ENCODE results near the gene KRTAP4-11.
"Not testable (repeated sequence)": the region's sequence is repeated elsewhere in the genome, so short reads cannot be mapped to it uniquely, and the experiment has no call there.

KRTAP4-11 gene

DNA sequence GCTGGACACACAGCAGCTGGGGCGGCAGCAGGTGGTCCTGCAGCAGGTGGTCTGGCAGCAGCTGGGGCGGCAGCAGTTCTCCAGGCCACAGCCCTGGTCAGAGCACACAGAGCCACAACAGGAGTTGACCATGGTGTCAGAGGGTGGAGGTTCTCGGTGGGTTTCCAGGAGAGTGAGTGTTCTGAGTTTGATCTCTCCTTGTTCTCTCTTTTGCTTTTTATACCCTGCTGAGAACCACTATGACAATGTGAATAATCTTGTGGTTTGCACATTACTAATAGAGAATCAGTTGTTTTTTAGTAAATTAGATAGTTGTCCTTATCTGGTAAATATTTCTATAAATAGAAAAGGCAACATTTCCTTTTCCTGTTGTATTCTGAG is 5.8 kb upstream of the KRTAP4-11 start, which contains the start of gene KRTAP4-12:
TSS of gene KRTAP4-12 (minus strand) at position 192 of the 381 bp plus-strand sequence. CDS start at position 132, 60 bp downstream.
- not testable (repeated sequence) for DNase-seq (ENCODE audit: low read depth)

DNA sequence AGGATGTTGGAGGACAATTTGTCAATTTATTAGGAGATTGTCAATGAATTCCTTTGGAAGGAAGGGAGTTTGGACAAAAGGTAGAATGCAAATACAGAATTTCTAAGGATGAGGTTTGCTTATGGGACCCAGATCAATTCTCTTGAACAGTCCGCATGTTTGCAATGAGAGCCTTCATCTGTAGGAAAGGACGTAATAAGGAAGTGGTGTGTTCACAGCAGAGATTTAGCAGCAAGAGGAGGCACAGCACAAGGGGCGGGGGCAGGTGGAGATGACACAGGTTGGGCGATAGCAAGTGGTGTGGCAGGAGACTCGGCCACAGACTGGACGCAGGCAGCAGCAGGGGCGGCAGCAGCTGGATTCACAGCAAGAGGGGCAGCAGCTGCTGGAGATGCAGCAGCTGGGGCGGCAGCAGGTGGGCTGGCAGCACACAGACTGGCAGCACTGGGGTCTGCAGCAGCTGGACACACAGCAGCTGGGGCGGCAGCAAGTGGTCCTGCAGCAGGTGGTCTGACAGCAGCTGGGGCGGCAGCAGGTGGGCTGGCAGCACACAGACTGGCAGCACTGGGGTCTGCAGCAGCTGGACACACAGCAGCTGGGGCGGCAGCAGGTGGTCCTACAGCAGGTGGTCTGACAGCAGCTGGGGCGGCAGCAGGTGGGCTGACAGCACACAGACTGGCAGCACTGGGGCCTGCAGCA is 5.3 kb upstream of the KRTAP4-11 start:
- not testable (repeated sequence) for DNase-seq (ENCODE audit: low read depth)

DNA sequence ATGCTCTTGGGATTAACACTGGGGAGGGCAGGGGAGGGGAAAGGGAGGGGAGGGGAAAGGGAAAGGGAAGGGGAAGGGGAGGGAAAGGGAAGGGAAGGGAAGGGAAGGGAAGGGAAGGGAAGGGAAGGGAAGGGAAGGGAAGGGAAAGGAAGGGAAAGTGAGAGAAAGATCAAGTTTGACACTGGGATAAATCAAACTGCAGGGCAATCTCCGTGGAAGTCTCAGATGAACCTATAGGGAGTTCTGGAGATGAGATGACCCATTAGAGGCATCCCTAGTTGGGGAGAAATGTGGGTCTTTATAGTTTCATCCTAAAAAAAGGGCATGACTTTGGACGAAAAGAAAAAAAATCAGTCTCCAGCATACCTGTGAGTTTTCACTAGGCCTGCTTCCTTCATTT is 3.6 kb upstream of the KRTAP4-11 start:
- no peak for DNase-seq (ENCODE audit: low read depth)

DNA sequence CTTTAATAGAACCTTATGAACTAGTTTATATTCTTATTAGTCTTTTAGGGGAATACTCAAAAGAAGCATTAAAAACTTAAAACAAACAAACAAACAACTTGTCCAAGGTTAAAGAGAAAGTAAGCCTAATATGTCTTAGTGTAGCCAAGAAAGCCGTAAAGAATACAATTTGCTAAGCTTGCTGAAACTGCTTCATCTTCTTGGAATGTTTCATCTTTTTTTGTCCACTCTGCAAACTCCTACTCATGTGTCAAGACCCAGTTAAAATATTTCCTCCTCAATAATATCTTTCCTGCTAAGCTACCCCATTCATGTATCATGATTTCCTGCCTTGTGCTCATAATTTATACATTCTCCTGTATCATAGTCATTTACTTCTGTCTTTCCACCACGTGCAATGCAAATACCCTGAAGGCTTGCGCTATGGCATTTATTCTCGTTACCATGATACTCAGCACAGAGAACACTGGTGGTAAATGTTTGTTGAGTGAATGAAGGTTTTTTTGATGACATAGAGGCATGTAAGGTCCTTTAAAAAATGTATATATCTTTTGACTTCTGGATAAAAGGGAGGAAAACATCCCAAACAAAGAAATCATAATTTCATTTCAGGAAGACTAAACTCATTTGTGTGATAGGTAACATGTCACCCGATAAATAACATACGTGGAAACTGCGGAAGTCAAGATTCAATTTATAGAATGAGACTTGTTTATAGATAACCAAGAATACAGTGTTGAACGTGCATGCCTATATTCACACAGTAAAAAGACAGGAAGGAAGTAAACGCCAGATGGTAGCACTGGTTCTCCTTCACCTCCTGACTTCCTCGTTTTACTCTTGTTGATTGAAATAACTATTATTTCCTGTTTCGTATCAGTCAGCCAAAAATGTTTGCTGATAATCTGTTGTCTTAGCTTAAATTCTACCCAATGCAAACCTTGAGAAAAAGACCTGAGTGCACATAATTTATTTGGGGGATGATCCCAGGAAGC is 1.8 kb upstream of the KRTAP4-11 start:
- not testable (repeated sequence) for DNase-seq (ENCODE audit: low read depth)

DNA sequence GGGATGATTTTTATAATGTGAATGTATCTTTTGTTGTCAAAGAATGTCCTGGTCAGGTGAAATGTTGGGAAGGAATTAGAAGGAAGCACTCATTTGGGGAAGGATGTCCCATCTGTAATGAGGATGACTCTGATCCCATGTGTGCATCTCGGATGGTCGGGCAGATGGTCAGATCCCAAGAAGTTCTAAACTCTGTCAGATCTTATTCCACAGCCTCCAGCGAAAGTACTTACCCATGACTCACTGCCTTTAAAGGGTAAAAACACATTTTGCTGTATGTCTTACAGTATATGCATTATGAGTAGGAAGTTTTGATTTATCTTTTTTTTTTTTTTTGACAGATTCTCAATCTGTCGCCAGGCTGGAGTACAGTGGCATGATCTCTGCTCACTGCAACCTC is 548 bp upstream of the KRTAP4-11 start:
- no peak for DNase-seq (ENCODE audit: low read depth)

DNA sequence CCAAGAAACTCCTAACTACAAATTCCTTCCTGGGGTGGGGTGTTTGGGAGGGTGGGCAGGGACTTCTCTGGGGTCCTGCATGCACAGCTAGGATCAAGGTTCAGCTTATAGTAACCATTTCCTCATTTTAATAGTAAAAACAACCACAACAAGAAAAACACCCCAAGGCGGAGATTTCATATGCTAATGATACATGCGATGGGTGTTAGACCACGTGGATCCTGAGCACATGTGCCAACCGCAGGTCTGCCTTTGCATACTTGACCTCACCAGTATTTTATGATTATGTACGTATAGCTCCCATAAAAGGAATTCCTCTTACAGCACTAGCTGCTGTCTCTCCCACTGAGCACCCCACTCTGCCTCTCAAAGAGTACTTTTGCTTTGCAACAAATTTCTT is 1.9 kb downstream of the KRTAP4-11 start:
- no peak for DNase-seq (ENCODE audit: low read depth)

DNA sequence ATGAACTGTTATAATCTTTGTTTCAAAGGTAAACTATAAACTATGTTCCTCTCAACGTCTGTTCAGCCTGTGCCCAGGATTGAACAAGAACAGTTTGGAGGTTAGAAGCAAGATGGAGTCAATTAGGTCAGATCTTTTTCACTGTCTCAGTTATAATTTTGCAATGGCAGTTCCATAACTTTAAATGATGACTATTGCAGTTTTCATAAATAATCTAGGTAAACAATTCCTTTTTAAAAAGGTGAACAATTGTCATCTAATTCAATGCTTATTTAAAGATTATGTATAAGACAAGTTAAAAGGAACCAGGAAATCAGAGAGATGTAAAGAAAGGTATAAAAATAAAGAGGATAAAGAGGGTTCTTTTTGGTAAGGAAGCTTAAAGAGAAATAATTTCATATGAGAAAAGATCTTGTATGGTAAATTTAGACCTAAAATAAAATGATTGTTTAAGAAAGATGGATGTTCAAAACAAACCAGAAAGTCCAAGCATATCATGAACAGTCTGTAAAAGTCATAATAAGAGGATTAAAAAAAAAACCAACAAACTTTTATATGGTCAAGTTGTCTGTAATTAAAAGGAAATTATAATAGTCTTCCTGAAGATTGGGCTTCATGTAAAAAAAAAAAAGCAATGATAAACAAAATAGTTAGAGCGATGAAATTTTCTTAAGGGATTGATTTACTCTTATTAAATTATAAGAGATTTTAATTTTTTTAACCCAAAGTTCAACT is 6.9 kb downstream of the KRTAP4-11 start:
- no peak for DNase-seq (ENCODE audit: low read depth)

DNA sequence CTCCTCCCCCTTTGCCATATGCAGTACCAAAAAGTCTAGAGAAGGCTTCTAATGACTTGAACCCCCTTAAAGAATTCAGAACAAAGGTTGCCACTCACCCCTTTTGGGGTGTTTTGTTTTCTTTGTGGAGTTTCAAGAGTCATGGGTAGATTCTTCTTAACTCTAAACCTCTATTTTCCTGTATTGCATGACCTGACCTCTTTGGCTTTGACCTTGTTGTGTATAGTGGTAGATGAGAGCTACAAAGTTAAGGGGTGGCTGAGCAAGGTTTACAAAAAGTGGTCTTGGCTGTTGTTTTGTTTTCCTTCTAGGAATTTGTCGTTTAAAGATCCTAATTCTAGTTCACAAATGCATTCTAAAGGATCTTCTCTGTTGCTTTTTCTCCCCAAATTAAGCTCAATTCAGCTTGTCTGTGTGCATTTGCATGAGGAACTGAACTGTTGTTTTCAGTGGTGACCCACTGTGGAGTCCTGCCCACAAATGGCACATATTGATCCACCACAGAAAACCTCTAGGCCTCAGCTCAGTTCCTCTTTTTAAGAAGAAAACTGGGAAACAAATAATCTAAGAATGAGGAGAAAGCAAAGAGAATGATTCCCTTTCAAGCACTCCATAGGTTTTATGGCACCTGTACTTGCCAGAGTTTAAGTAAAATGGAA is 9.3 kb downstream of the KRTAP4-11 start:
- DNase-seq (ENCODE audit: low read depth) = not testable (repeated sequence)

DNA sequence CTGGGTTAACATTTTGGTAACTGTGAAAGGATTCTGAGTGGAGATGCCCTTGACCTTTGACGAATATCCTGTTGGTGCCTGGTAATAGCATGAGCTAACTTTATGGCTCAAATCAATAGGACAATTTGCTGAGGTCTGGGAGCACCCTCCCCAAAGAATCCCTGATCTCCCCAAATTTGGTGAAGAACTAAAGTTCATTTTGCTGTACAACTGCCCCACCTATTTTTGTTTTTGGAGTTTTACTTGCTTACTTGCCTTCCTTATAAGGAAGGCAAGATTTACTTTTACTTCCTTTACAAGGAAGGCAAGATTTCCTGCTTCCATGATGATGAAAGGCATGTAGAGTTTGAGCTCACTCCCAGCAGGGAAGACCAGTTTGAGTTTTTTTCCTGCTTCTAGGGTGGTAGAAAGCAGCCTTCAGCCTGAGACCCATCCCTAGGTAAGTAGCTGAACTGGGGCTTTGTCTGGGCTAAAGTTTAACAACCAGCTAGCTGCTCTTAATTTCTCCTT is 10.2 kb downstream of the KRTAP4-11 start:
- no peak for DNase-seq (ENCODE audit: low read depth)

DNA sequence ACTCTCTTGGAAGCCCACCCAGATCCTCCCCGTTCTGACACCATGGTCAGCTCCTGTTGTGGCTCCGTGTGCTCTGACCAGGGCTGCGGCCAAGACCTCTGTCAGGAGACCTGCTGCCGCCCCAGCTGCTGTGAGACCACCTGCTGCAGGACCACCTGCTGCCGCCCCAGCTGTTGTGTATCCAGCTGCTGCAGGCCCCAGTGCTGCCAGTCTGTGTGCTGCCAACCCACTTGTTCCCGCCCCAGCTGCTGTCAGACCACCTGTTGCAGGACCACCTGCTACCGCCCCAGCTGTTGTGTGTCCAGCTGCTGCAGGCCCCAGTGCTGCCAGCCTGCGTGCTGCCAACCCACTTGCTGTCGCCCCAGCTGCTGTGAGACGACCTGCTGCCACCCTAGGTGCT is 12.8 kb downstream of the KRTAP4-11 start, which contains the start of gene KRTAP4-9:
TSS of gene KRTAP4-9 (plus strand) at position 43 of the 400 bp plus-strand sequence. CDS start at position 43, 0 bp downstream.
- DNase-seq (ENCODE audit: low read depth) = not testable (repeated sequence)

DNA sequence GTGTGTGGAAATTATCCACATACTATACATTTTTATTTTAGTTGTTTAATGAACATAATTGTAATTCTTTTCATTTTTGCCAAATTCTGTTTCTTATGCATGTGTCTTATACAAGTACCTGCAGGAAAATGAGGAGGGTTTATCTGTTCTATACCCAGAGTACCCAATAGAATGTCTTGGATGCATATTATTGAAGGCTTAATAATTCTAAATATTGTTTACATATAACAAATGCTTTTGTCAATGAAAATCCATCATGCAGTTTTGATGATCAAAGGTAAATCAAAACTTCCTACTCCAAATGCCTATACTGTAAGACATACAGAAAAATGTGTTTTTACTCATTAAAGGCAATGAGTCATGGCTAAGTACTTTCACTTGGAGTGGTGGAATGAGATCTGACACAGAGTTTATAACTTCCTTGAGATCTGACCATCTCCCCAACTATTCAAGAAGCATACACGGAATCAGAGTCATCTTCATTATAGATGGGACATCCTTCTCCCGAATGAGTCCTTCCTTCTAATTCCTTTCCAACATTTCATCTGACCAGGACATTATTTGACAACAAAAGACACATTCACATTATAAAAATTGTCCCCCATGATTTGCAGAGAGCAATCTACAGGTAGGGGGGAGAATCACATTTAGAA is 13.7 kb downstream of the KRTAP4-11 start:
- DNase-seq (ENCODE audit: low read depth) = not testable (repeated sequence)

DNA sequence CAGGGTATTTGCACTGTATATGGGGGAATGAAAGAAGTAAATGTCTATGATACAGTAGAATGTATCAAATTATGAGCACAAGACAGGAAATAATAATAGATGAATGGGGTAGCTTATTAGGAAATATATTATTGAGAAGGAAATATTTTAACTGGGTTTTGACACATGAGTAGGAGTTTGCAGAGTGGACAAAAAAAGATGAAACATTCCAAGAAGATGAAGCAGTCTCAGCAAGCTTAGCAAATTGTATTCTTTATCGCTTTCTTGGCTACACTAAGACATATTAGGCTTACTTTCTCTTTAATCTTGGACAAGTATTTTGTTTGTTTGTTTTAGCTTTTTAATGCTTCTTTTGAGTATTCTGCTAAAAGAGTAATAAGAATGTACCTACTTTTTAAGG is 14.3 kb downstream of the KRTAP4-11 start:
- DNase-seq (ENCODE audit: low read depth) = no peak

DNA sequence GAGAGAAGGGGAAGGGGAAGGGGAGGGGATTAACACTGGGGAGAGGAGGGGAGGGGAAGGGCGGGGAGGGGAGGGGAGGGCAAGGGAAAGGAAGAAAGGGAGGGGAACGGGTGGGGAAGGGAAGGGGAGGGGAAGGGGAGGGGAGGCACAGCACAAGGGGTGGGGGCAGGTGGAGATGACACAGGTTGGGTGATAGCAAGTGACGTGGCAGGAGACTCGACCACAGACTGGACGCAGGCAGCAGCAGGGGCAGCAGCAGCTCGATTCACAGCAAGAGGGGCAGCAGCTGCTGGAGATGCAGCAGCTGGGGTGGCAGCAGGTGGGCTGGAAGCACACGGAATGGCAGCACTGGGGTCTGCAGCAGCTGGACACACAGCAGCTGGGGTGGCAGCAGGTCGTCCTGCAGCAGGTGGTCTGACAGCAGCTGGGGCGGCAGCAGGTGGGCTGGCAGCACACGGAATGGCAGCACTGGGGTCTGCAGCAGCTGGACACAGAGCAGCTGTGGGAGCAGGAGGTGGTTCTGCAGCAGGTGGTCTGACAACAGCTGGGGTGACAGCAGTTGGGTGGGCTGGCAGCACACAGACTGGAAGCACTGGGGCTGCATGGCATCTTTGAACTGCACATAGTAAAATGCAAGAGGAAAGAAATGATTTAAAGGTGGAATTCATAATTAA is 16.4 kb downstream of the KRTAP4-11 start, which contains the start of gene KRTAP4-16:
TSS of gene KRTAP4-16 (minus strand) at position 624 of the 674 bp plus-strand sequence. CDS start at position 624, 0 bp downstream.
- no peak for DNase-seq (ENCODE audit: low read depth)

DNA sequence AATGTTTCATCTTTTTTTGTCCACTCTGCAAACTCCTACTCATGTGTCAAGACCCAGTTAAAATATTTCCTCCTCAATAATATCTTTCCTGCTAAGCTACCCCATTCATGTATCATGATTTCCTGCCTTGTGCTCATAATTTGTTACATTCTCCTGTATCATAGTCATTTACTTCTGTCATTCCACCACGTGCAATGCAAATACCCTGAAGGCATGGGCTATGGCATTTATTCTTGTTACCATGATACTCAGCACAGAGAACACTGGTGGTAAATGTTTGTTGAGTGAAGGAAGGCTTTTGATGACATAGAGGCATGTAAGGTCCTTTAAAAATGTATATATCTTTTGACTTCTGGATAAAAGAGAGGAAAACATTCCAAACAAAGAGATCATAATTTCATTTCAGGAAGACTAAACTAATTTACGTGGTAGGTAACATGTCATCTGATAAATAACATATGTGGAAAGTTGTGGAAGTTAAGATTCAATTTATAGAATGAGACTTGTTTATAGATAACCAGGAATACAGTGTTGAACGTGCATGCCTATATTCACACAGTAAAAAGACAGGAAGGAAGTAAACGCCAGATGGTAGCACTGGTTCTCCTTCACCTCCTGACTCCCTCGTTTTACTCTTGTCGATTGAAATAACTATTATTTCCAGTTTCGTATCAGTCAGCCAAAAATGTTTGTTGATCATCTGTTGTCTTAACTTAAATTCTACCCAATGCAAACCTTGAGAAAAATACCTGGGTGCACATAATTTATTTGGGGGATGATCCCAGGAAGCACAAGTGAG is 18.3 kb downstream of the KRTAP4-11 start:
- not testable (repeated sequence) for DNase-seq (ENCODE audit: low read depth)

DNA sequence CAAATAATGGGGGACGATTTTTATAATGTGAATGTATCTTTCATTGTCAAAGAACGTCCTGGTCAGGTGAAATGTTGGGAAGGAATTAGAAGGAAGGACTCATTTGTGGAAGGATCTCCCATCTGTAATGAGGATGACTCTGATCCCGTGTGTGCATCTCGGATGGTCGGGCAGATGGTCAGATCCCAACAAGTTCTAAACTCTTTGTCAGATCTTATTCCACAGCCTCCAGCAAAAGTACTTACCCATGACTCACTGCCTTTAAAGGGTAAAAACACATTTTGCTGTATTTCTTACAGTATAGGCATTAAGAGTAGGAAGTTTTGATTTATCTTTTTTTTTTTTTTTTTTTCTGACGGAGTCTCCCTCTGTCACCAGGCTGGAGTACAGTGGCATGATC is 19.7 kb downstream of the KRTAP4-11 start:
- no peak for DNase-seq (ENCODE audit: low read depth)

DNA sequence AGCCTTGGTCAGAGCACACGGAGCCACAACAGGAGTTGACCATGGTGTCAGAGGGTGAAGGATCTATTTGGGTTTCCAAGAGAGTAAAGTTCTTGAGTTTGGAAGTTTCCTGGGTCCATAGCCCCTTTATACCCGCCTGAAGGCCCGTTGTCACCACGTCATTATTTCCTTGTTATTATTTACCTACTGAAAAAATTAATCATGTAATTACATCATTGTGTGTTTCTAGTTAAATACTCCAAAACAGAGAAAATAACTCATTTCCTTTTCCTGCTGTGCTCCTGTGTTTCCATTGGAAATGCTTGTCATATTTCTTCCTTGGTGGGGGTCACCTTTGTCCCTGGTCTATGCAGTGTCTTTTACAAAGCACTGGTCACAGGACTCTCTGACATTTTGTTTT is 20.1 kb downstream of the KRTAP4-11 start, which contains the start of gene KRTAP4-8:
TSS of gene KRTAP4-8 (minus strand) at position 101 of the 400 bp plus-strand sequence. CDS start at position 43, 58 bp downstream.
- no peak for DNase-seq (ENCODE audit: low read depth)

DNA sequence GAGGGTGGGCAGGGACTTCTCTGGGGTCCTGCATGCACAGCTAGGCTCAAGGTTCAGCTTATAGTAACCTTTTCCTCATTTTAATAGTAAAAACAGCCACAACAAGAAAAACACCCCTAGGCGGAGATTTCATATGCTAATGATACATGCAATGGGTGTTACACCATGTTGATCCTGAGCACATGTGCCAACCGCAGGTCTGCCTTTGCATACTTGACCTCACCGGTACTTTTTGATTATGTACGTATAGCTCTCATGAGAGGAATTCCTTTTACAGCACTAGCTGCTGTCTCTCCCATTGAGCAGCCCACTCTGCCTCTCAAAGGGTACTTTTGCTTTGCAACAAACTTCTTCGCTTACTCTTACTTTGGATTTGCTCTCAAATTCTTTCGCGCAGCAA is 22.1 kb downstream of the KRTAP4-11 start:
- no peak for DNase-seq (ENCODE audit: low read depth)

DNA sequence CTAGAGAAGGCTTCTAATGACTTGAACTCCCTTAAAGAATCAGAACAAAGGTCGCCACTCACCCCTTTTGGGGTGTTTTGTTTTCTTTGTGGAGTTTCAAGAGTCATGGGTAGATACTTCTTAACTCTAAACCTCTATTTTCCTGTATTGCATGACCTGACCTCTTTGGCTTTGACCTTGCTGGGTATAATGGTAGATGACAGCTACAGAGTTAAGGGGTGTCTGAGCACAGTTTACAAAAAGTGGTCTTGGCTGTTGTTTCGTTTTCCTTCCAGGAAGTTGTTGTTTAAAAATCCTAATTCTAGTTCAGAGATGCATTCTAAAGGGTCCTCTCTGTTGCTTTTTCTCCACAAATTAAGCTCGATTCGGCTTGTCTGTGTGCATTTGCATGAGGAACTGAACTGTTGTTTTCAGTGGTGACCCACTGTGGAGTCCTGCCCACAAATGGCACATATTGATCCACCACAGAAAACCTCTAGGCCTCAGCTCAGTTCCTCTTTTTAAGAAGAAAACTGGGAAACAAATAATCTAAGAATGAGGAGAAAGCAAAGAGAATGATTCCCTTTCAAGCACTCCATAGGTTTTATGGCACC is 29.3 kb downstream of the KRTAP4-11 start:
- DNase-seq (ENCODE audit: low read depth) = not testable (repeated sequence)
